Measurements from ENCODE around the gene ISX.

ISX gene

GRCh38 chr22:35114131-35114980 is 48.4 kb downstream of the ISX start:
- DNase-seq = no peak

DNA sequence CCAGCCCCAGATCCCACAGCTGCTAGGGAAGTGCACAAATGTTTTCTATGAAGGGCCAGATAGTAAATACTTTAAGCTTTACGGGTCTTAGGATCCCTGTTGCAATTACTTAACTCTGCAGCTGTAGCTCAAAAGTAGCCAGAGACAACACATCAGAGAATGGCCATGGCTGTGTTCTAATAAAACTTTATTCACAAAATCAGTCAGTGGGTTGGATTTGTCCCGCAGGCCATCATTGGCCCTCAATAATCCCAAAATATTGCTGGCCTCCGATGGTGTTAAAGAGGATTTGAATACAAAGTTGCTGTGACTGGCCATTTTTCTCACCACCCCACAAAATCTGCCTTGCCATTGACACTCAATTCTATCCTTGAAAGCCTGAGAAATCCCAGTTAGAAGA is 49.6 kb downstream of the ISX start:
- no peak for DNase-seq

GRCh38 chr22:35116269-35116668 is 50.3 kb downstream of the ISX start:
- DNase-seq = no peak

- DNase-seq = no peak
These were observed 50.9 kb downstream of the ISX start for GRCh38 chr22:35116817-35117216.

DNA sequence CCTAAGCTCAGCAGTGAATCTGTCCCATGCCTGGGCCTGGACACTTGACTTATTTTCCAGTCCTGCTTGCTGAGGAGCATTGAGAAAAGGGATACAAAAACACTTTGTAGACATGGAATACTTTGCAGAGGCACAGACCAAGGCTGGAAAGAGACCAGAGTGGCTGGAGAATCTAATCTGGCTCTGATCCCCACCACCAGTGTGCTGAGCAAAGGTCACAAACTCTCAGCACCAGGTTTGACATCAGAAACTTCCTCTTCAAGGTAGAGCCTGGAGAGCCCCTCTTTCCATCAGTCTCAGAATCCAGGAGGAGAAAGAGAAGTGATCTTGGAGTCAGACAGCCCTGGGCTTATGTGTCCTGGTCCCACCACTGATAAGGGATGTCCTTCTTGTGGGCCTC is 53.5 kb downstream of the ISX start:
- DNase-seq = no peak

DNA sequence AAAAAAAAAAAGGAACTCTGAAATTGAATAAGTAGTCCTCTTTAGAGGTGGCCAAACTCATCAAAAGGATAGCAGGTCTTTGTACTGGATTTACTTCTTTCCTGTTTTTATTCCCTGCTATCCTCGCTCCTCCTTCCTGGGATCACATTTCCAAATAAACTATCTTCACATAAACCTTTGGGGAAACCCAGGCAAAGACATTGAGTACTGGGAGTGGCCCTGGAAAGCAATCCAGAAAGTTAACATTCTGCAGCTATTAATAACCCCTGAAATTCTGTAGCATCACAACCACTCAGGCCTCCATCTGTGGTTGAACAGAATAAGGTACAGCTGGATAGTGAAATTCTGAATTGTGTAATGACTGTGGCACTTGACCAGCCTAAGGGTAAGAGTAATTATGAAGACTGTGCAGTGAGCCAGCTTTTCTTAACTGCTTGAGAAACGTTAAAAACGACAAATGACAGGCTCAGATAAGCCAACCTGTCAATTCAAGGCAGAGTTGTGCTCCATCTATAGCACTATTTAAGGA is 58.8 kb downstream of the ISX start:
- DNase-seq = no peak

DNA sequence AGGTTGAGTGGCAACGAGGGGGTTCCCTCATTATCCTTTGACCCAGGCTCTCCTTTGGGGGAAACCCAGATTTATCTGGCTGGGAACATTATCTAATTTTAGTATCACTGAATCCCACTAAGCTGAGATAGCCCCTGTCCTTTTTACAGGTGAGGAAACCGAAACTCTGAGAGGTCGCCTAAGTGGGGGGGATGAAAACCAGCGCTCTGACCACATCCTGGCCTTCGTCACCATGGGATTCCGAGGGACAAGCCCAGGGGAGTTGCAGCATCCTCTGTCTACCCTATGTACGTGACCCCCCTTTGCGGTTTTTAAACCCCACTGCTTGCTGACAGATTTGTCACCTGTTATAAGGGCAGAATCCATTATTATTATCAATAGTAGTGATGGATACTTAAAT is 61.0 kb downstream of the ISX start:
- no peak for DNase-seq

- no peak for DNase-seq
These were observed 62.7 kb downstream of the ISX start for GRCh38 chr22:35128637-35129036.

DNA sequence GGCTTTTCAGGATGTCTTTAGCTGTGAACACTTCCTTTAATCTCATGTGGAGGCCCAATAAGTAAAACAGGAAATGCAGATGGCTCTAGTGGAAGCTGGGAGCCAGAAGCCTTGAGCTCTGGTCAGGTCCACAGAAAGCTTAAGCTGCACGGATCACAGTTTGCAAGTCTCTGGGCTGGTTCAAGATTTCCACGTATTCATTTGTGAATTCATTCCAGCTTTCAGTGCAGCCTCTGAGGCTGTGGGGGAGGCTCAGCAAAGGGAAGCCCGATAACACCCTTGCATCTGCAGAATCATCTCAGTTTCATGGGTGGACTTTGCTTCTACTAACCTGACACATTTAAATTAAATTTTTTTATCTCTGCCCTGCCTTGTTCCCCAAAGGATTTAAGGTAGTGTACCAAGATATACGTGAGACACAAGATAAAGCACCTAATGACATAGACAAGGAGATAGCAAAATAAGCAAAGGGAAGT is 65.6 kb downstream of the ISX start:
- peak; percentile 42 for DNase-seq

DNA sequence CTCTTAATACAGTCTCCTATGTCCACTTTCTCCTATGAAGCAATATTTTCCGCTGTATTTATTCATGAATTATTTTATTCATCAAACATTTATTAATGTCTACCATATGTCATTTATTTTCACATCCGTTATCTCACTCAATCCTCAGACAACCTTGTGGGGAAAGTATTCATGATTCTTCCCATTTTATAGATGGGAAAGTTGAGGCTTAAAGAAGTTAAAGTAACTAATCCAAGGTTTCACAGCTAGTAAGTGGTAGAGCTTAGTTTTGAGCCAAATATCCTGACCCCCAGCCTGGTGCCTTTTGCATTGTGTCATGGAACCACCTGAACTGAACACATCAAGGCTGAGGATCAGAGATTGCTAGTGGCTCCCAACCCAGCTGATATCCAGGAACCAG is 66.6 kb downstream of the ISX start:
- no peak for DNase-seq

DNA sequence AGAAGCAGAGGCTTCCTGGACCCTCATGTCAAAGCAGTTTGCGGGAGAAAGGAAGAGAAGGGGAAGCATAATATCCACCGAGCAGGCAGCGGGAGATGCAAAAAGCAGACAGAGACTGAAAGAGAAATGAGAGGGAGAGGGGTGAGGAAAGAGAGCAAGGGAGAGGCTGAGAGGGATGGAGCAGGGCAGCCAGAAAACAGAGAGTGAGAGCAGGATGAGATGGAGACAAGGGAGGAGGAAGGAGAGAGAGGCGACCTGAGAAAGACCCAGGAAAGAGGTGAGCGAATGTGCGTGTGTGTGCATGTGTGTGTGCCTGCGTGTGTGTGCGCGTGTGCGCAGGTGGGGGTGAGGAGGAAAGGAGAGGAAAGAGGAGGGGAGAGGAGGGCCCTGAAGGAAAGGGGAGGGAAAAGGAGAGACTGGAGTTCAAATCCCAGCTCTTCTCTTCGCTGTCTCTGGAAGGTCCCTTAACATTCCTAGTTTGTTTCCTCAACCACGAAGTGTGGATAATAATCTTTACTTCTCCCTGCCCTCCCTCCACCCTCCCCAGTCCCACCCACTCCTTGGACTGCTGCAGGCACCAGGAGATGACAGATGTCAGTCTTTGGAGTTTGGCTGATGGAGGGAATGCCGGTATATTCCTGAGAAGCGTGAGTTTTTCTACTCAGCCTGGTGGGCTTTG is 67.9 kb downstream of the ISX start:
- no peak for DNase-seq

DNA sequence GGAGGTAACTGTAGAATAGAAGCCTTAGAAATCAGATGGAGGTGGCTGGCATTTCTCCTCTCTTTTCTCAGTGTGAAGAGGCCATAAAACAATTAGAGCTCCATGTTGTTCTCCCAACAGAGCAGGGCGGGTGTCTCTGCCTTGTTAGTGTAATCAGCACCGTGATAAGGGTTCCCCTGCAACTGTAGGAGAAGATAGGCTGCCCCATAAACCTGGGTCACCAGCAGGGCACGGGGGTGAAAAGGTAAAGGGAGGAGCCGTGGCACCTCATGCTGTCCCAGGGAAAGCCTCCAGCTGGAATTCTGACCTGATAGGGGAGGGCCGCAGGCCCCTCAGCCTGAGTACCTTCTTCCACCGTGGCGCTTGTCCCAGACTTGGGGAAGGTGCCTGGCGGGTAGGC is 68.7 kb downstream of the ISX start:
- DNase-seq = no peak

- no peak for DNase-seq
These were observed 69.2 kb downstream of the ISX start for GRCh38 chr22:35135165-35135564.

Measured in GF-D8 (cell line).